ENCODE results near the gene CD226.
"Not testable (repeated sequence)": the region's sequence is repeated elsewhere in the genome, so short reads cannot be mapped to it uniquely, and the experiment has no call there.

The CD226 gene

GRCh38 chr18:69883781-69884180 is 63.9 kb downstream of the CD226 start:
- H3K4me1 ChIP-seq: peaks cover 6% of the 10 kb centered on the region
- no peaks in the 10 kb centered on the region for H3K9me3 ChIP-seq (ENCODE audit: control insufficient read depth, low read length)
- no peak overlapping the region for H3K27ac ChIP-seq
- H3K36me3 ChIP-seq (ENCODE audit: control insufficient read depth, insufficient read depth, low read length): no peaks in the 10 kb centered on the region
- H2AFZ ChIP-seq: no peak overlapping the region
- no peak overlapping the region for H3K4me3 ChIP-seq (ENCODE audit: low read depth, low read length)
- no peak for TF ChIP-seq CTCF (IDR thresholded peaks at IDR 0.05)
- no peaks in the 10 kb centered on the region for H3K27me3 ChIP-seq (ENCODE audit: control insufficient read depth, insufficient read depth, low read length)
- H3K4me2 ChIP-seq (ENCODE audit: low read length): no peak overlapping the region
- H3K79me2 ChIP-seq: no peaks in the 10 kb centered on the region
- no peak overlapping the region for H3K9ac ChIP-seq

- TF ChIP-seq CTCF (IDR thresholded peaks at IDR 0.05): no peak
These were observed 64.6 kb downstream of the CD226 start for GRCh38 chr18:69882965-69883668.

GRCh38 chr18:69880083-69880482 is 67.6 kb downstream of the CD226 start:
- Histone ChIP-seq H3K4me2 (ENCODE audit: low read length) (no peak overlapping the region), H3K4me3 (ENCODE audit: low read depth, low read length) (no peak overlapping the region), H2AFZ (no peak overlapping the region), H3K36me3 (ENCODE audit: control insufficient read depth, insufficient read depth, low read length) (no peaks in the 10 kb centered on the region), H3K27ac (no peak overlapping the region), H3K79me2 (no peaks in the 10 kb centered on the region), H3K4me1 (peaks cover 6% of the 10 kb centered on the region), H3K9ac (no peak overlapping the region), H3K9me3 (ENCODE audit: control insufficient read depth, low read length) (no peaks in the 10 kb centered on the region), H3K27me3 (ENCODE audit: control insufficient read depth, insufficient read depth, low read length) (no peaks in the 10 kb centered on the region)
- no peak for TF ChIP-seq CTCF (IDR thresholded peaks at IDR 0.05)

More at GRCh38 chr18:69882965-69883668, 64.6 kb downstream of the CD226 start:
- Histone ChIP-seq H3K9ac (no peak overlapping the region), H3K4me2 (ENCODE audit: low read length) (no peak overlapping the region), H3K4me1 (peaks cover 6% of the 10 kb centered on the region), H3K9me3 (ENCODE audit: control insufficient read depth, low read length) (no peaks in the 10 kb centered on the region), H3K27ac (no peak overlapping the region), H3K79me2 (no peaks in the 10 kb centered on the region), H3K27me3 (ENCODE audit: control insufficient read depth, insufficient read depth, low read length) (no peaks in the 10 kb centered on the region), H2AFZ (no peak overlapping the region), H3K4me3 (ENCODE audit: low read depth, low read length) (no peak overlapping the region), H3K36me3 (ENCODE audit: control insufficient read depth, insufficient read depth, low read length) (no peaks in the 10 kb centered on the region)

- H3K4me1 ChIP-seq; H3K27me3 ChIP-seq (ENCODE audit: control insufficient read depth, insufficient read depth, low read length); H3K4me2 ChIP-seq (ENCODE audit: low read length); H3K9me3 ChIP-seq (ENCODE audit: control insufficient read depth, low read length); H3K4me3 ChIP-seq (ENCODE audit: low read depth, low read length); H3K27ac ChIP-seq; H3K36me3 ChIP-seq (ENCODE audit: control insufficient read depth, insufficient read depth, low read length); H2AFZ ChIP-seq; H3K79me2 ChIP-seq; H3K9ac ChIP-seq: not testable (repeated sequence)
These were observed 68.6 kb downstream of the CD226 start for GRCh38 chr18:69879051-69879450.

GRCh38 chr18:69878213-69878933 is 69.3 kb downstream of the CD226 start:
- Histone ChIP-seq H3K4me1 (peaks cover 6% of the 10 kb centered on the region), H2AFZ (no peak overlapping the region), H3K27me3 (ENCODE audit: control insufficient read depth, insufficient read depth, low read length) (no peaks in the 10 kb centered on the region), H3K4me3 (ENCODE audit: low read depth, low read length) (no peak overlapping the region), H3K9ac (no peak overlapping the region), H3K4me2 (ENCODE audit: low read length) (no peak overlapping the region), H3K79me2 (no peaks in the 10 kb centered on the region), H3K27ac (no peak overlapping the region), H3K9me3 (ENCODE audit: control insufficient read depth, low read length) (no peaks in the 10 kb centered on the region), H3K36me3 (ENCODE audit: control insufficient read depth, insufficient read depth, low read length) (no peaks in the 10 kb centered on the region)
- TF ChIP-seq CTCF (IDR thresholded peaks at IDR 0.05): no peak
